Measurements from ENCODE around the gene HOXB5.

- TF ChIP-seq, protein P1, sequence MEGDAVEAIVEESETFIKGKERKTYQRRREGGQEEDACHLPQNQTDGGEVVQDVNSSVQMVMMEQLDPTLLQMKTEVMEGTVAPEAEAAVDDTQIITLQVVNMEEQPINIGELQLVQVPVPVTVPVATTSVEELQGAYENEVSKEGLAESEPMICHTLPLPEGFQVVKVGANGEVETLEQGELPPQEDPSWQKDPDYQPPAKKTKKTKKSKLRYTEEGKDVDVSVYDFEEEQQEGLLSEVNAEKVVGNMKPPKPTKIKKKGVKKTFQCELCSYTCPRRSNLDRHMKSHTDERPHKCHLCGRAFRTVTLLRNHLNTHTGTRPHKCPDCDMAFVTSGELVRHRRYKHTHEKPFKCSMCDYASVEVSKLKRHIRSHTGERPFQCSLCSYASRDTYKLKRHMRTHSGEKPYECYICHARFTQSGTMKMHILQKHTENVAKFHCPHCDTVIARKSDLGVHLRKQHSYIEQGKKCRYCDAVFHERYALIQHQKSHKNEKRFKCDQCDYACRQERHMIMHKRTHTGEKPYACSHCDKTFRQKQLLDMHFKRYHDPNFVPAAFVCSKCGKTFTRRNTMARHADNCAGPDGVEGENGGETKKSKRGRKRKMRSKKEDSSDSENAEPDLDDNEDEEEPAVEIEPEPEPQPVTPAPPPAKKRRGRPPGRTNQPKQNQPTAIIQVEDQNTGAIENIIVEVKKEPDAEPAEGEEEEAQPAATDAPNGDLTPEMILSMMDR (conservative IDR thresholded peaks at IDR 0.05; ENCODE audit: low read depth, low read length), result no peak
- no peak for TF ChIP-seq EZH2 (IDR thresholded peaks at IDR 0.05; ENCODE audit: low read length, unreplicated experiment)
Observed at GRCh38 chr17:48549914-48550501, 43.6 kb downstream of the HOXB5 start.

All from PC-3 (cell line).